HG02943 (cell line): ENCODE measurements around the gene ATP5PO.
"Not testable (repeated sequence)": the region's sequence is repeated elsewhere in the genome, so short reads cannot be mapped to it uniquely, and the experiment has no call there.

Source experiments
- ATAC-seq: cut with Tn5 transposase; IDR thresholded peaks from one replicate; pipeline ENCODE4 v1.9.1; 2021; ENCODE audit warnings: mild to moderate bottlenecking, low read depth, moderate library complexity; ENCODE audit not compliant: unreplicated experiment

The ATP5PO gene

GRCh38 chr21:33872881-33873515 is 42.6 kb downstream of the ATP5PO start:
- no peak for ATAC-seq

GRCh38 chr21:33871171-33871570 is 44.4 kb downstream of the ATP5PO start:
- ATAC-seq, result no peak

GRCh38 chr21:33870768-33871167 is 44.8 kb downstream of the ATP5PO start:
- no peak for ATAC-seq

- no peak for ATAC-seq
These were observed 45.7 kb downstream of the ATP5PO start for GRCh38 chr21:33869873-33870272.

GRCh38 chr21:33867868-33868267 is 47.7 kb downstream of the ATP5PO start:
- not testable (repeated sequence) for ATAC-seq

- ATAC-seq, result no peak
These were observed 48.8 kb downstream of the ATP5PO start for GRCh38 chr21:33866826-33867225.

- no peak for ATAC-seq
These were observed 49.5 kb downstream of the ATP5PO start for GRCh38 chr21:33865996-33866575.

- no peak for ATAC-seq
These were observed 50.4 kb downstream of the ATP5PO start for GRCh38 chr21:33865176-33865575.

- no peak for ATAC-seq
These were observed 51.5 kb downstream of the ATP5PO start for GRCh38 chr21:33864150-33864549.

- ATAC-seq, result not testable (repeated sequence)
These were observed 52.4 kb downstream of the ATP5PO start for GRCh38 chr21:33863191-33863590.

GRCh38 chr21:33861125-33861524 is 54.5 kb downstream of the ATP5PO start:
- ATAC-seq, result no peak

GRCh38 chr21:33860332-33860879 is 55.2 kb downstream of the ATP5PO start:
- no peak for ATAC-seq

- ATAC-seq, result no peak
These were observed 56.1 kb downstream of the ATP5PO start for GRCh38 chr21:33859373-33860102.

- ATAC-seq, result no peak
These were observed 56.8 kb downstream of the ATP5PO start for GRCh38 chr21:33858667-33859372.

GRCh38 chr21:33857846-33858666 is 57.5 kb downstream of the ATP5PO start:
- ATAC-seq, result no peak

- no peak for ATAC-seq
These were observed 58.6 kb downstream of the ATP5PO start for GRCh38 chr21:33856893-33857527.

GRCh38 chr21:33855190-33855589 is 60.4 kb downstream of the ATP5PO start:
- no peak for ATAC-seq

- no peak for ATAC-seq
These were observed 61.0 kb downstream of the ATP5PO start for GRCh38 chr21:33854604-33855003.
